Measurements from ENCODE around the gene CERS6. TPM values are rescaled to one million over a fixed set of nuclear protein-coding genes. Genes with fewer than 3 reads are reported as not detected.

Gene CERS6
- total and polyA plus RNA-seq, 12 donors, result 5.0 to 110 (median 29.6) TPM

GRCh38 chr2:168494190-168494711, 38.2 kb downstream of the CERS6 start:
- H3K27me3 ChIP-seq, result no peaks in the 10 kb centered on the region
- DNase-seq, result no peak
- H3K27ac ChIP-seq, result no peak overlapping the region
- intact Hi-C loops (cut with DNase I), result no loop called here
- no peak overlapping the region for H3K4me3 ChIP-seq
- TF ChIP-seq POLR2A (IDR thresholded peaks at IDR 0.05) (no peak), CTCF (IDR thresholded peaks at IDR 0.05) (peak in 1 of 6 experiments; percentile 11)
- 84 to 92% (median 89%) methylated on average over 7 of the region's 7 CpGs for WGBS, 4 donors
- H3K4me1 ChIP-seq (replicated peaks in 1 of 2), result peaks cover 0 to 11% of the 10 kb centered on the region in 2 donors
- no peaks in the 10 kb centered on the region for H3K9me3 ChIP-seq (replicated peaks in 1 of 3)
- H3K36me3 ChIP-seq (replicated peaks in 1 of 2), result no peaks in the 10 kb centered on the region

DNA sequence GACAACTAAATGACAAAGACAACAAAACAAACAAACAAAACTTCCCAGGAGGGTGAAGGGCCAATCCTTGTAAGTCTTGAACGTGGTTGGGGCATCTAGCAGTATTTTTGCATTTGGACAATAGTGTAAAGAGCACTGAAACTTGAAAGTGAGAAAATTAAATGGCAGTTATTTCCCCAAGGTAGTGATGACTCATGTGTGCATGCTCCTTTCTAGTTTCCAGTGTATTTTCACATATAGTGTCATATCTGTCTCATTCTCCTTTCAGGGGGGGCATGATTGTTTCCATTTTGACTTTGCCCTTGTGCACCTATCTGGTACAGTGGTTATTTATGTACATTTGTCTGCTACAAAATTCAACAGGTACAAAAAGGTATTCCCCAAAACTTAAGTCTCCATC, 39.5 kb downstream of the CERS6 start:
- no peak for DNase-seq
- WGBS, 4 donors, result 72 to 84% (median 79%) methylated on average over 1 of the region's 1 CpG
- TF ChIP-seq CTCF (IDR thresholded peaks at IDR 0.05), result no peak
- no peak for TF ChIP-seq POLR2A (IDR thresholded peaks at IDR 0.05)
- Histone ChIP-seq H3K4me3 (no peak overlapping the region), H3K9me3 (replicated peaks in 1 of 3) (no peaks in the 10 kb centered on the region), H3K27ac (no peak overlapping the region), H3K27me3 (no peaks in the 10 kb centered on the region), H3K36me3 (replicated peaks in 1 of 2) (no peaks in the 10 kb centered on the region), H3K4me1 (replicated peaks in 1 of 2) (peaks cover 0 to 11% of the 10 kb centered on the region in 2 donors)
- intact Hi-C loops (cut with DNase I), result no loop called here

GRCh38 chr2:168496906-168497305, 40.8 kb downstream of the CERS6 start:
- Histone ChIP-seq H3K27me3 (no peaks in the 10 kb centered on the region), H3K9me3 (replicated peaks in 1 of 3) (no peaks in the 10 kb centered on the region), H3K4me3 (no peak overlapping the region), H3K36me3 (replicated peaks in 1 of 2) (no peaks in the 10 kb centered on the region), H3K27ac (no peak overlapping the region), H3K4me1 (replicated peaks in 1 of 2) (no peaks in the 10 kb centered on the region)
- no peak for DNase-seq
- TF ChIP-seq CTCF (IDR thresholded peaks at IDR 0.05), result no peak
- TF ChIP-seq POLR2A (IDR thresholded peaks at IDR 0.05), result no peak
- intact Hi-C loops (cut with DNase I), result no loop called here
- 93 to 100% (median 96%) methylated on average over 2 of the region's 2 CpGs for WGBS, 4 donors

DNA sequence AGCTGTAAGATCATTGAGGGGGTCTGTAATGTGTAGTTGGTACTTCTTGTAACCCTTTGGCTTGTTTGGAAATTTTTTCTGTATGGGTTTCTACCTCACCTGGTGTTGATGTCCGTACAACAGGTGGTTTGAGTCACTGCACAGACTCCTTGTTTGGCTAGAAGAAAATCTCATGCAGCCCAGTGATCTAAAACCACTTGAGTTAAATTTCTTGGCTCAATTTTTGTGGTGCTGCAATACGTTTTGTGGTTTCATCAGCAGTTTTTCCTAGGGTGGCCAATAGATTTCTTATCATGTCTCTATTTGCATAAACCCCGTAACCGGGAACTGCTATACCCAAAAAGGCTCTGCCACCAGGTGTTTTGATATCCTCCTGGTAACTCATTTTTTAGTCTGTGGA, 43.4 kb downstream of the CERS6 start:
- intact Hi-C loops (cut with DNase I), result no loop called here
- no peaks in the 10 kb centered on the region for H3K36me3 ChIP-seq (replicated peaks in 1 of 2)

More for the DNA sequence above, 43.4 kb downstream of the CERS6 start:
- no peak for DNase-seq
- no peaks in the 10 kb centered on the region for H3K4me1 ChIP-seq (replicated peaks in 1 of 2)
- no peak overlapping the region for H3K27ac ChIP-seq
- no peaks in the 10 kb centered on the region for H3K27me3 ChIP-seq
- no peak for TF ChIP-seq CTCF (IDR thresholded peaks at IDR 0.05)
- TF ChIP-seq POLR2A (IDR thresholded peaks at IDR 0.05), result no peak
- no peaks in the 10 kb centered on the region for H3K9me3 ChIP-seq (replicated peaks in 1 of 3)
- no peak overlapping the region for H3K4me3 ChIP-seq
- 66 to 74% (median 68%) methylated on average over 4 of the region's 4 CpGs for WGBS, 4 donors
